Right kidney (tissue), 9 donors: Measurements from ENCODE around the gene OR10A5.
A peak's percentile ranks its signal among the peaks of the same experiment; 100 is the strongest.
"Not testable (repeated sequence)": the region's sequence is repeated elsewhere in the genome, so short reads cannot be mapped to it uniquely, and the experiment has no call there.

Source experiments
- DNase-seq: peaks from one replicate; pipeline ENCODE4 v3.0.0-alpha.2; 2016
- long read RNA-seq, 8 donors: transcript quantifications; one replicate each; lab custom pipeline, GENCODE V29; 2026

OR10A5 gene
- long read RNA-seq, donor 1: 0 reads
- long read RNA-seq, donor 2: 0 reads
- long read RNA-seq, donor 3: 0 reads
- long read RNA-seq, donor 4: 0 reads
- long read RNA-seq, donor 5: 0 reads
- long read RNA-seq, donor 6: 0 reads
- long read RNA-seq, donor 7: 0 reads
- long read RNA-seq, donor 8: 0 reads

- no peak for DNase-seq
Measured at GRCh38 chr11:6845383-6845782, at the start of gene OR10A5. TSS of gene OR10A5 (plus strand) at chr11:6845683. CDS start at chr11:6845683, 0 bp downstream.

GRCh38 chr11:6799402-6799801, 46.1 kb upstream of the OR10A5 start, which contains the start of gene OR6A2:
TSS of gene OR6A2 (minus strand) at chr11:6799689. CDS start at chr11:6795708, 3,981 bp downstream.
- no peak for DNase-seq

GRCh38 chr11:6801075-6801474, 44.4 kb upstream of the OR10A5 start:
- DNase-seq: not testable (repeated sequence)

- DNase-seq: peak; percentile 29
Measured at GRCh38 chr11:6812390-6813005, 33.0 kb upstream of the OR10A5 start.

- no peak for DNase-seq
Measured at GRCh38 chr11:6813656-6814055, 31.8 kb upstream of the OR10A5 start.

- DNase-seq: no peak
Measured at GRCh38 chr11:6817694-6818093, 27.8 kb upstream of the OR10A5 start.

GRCh38 chr11:6818967-6819366, 26.5 kb upstream of the OR10A5 start:
- no peak for DNase-seq

GRCh38 chr11:6824136-6824823, 21.2 kb upstream of the OR10A5 start:
- DNase-seq: no peak

- no peak for DNase-seq
Measured at GRCh38 chr11:6825231-6825744, 20.2 kb upstream of the OR10A5 start.

GRCh38 chr11:6828103-6828502, 17.4 kb upstream of the OR10A5 start:
- no peak for DNase-seq

- no peak for DNase-seq
Measured at GRCh38 chr11:6833356-6833755, 12.1 kb upstream of the OR10A5 start.

- no peak for DNase-seq
Measured at GRCh38 chr11:6834021-6834420, 11.5 kb upstream of the OR10A5 start.

- no peak for DNase-seq
Measured at GRCh38 chr11:6841694-6842093, 3.8 kb upstream of the OR10A5 start.

- no peak for DNase-seq
Measured at GRCh38 chr11:6843670-6844069, 1.8 kb upstream of the OR10A5 start.

GRCh38 chr11:6844356-6844755, 1.1 kb upstream of the OR10A5 start:
- no peak for DNase-seq

GRCh38 chr11:6850526-6850925, 5.0 kb downstream of the OR10A5 start:
- DNase-seq: no peak

- not testable (repeated sequence) for DNase-seq
Measured at GRCh38 chr11:6854801-6855200, 9.3 kb downstream of the OR10A5 start.

- no peak for DNase-seq
Measured at GRCh38 chr11:6855971-6856541, 10.6 kb downstream of the OR10A5 start.

- no peak for DNase-seq
Measured at GRCh38 chr11:6856871-6857270, 11.4 kb downstream of the OR10A5 start.

GRCh38 chr11:6862961-6863360, 17.5 kb downstream of the OR10A5 start, which contains the start of gene OR10A2:
TSS of gene OR10A2 (plus strand) at chr11:6863057. CDS start at chr11:6869755, 6,698 bp downstream.
- DNase-seq: no peak

- DNase-seq: no peak
Measured at GRCh38 chr11:6864438-6864837, 19.0 kb downstream of the OR10A5 start.

- no peak for DNase-seq
Measured at GRCh38 chr11:6871278-6871677, 25.8 kb downstream of the OR10A5 start.

GRCh38 chr11:6875761-6876160, 30.3 kb downstream of the OR10A5 start:
- no peak for DNase-seq
